Neural progenitor cell (in vitro differentiated cells): Measurements from ENCODE around the gene ITLN1. TPM values are rescaled to one million over a fixed set of nuclear protein-coding genes. Genes with fewer than 3 reads are reported as not detected.

ENCODE experiments used
- DNase-seq: peaks from one replicate; pipeline ENCODE4 v3.0.0-alpha.2; 2016; ENCODE audit warnings: low spot score
- H2AFZ ChIP-seq: fragments of 200-600 bp; sonication (generic); replicated peaks from 2 replicates; pipeline ENCODE4 v1.6.1; 2016; ENCODE audit warnings: antibody characterized with exemption
- H3F3A ChIP-seq: fragments of 200-600 bp; sonication (generic); 2 replicates; pipeline ENCODE4 v1.6.1; 2016; ENCODE audit warnings: antibody characterized with exemption, low read depth
- H3K27ac ChIP-seq: fragments of 200-600 bp; sonication (generic); 2 replicates; pipeline ENCODE4 v1.5.1; 2016; ENCODE audit warnings: mild to moderate bottlenecking
- H3K27me3 ChIP-seq: fragments of 200-600 bp; sonication (generic); 2 replicates; pipeline ENCODE4 v1.6.1; 2016; ENCODE audit warnings: mild to moderate bottlenecking, moderate library complexity
- H3K36me3 ChIP-seq: fragments of 200-600 bp; sonication (generic); 2 replicates; pipeline ENCODE4 v1.5.1; 2016
- H3K4me1 ChIP-seq: fragments of 200-600 bp; sonication (generic); 2 replicates; pipeline ENCODE4 v1.6.1; 2016; ENCODE audit warnings: mixed run types
- H3K4me2 ChIP-seq: fragments of 200-600 bp; sonication (generic); 2 replicates; pipeline ENCODE4 v1.6.1; 2016
- H3K4me3 ChIP-seq: fragments of 200-600 bp; sonication (generic); 2 replicates; pipeline ENCODE4 v1.5.1; 2016
- H3K79me2 ChIP-seq: fragments of 200-600 bp; sonication (generic); 2 replicates; pipeline ENCODE4 v1.6.1; 2016; ENCODE audit warnings: low read depth
- H3K9ac ChIP-seq: fragments of 200-600 bp; sonication (generic); 2 replicates; pipeline ENCODE4 v1.6.1; 2016
- H3K9me3 ChIP-seq: fragments of 200-600 bp; sonication (generic); 2 replicates; pipeline ENCODE4 v1.5.1; 2016; ENCODE audit warnings: low read depth
- H4K20me1 ChIP-seq: fragments of 200-600 bp; sonication (generic); 2 replicates; pipeline ENCODE4 v1.6.1; 2016; ENCODE audit warnings: low read depth
- H3K27ac Mint-ChIP-seq: 3 replicates; pipeline ENCODE4 v1.8.0; 2021; ENCODE audit warnings: mixed read lengths
- H3K27me3 Mint-ChIP-seq: 2 replicates; pipeline ENCODE4 v1.8.0; 2022; ENCODE audit warnings: low read depth, mild to moderate bottlenecking, inconsistent platforms, moderate library complexity, mixed read lengths; ENCODE audit not compliant: insufficient read depth
- H3K36me3 Mint-ChIP-seq: 3 replicates; pipeline ENCODE4 v1.8.0; 2021; ENCODE audit warnings: mixed read lengths
- H3K4me1 Mint-ChIP-seq: 3 replicates; pipeline ENCODE4 v1.8.0; 2021; ENCODE audit warnings: mixed read lengths
- H3K4me3 Mint-ChIP-seq: 3 replicates; pipeline ENCODE4 v1.8.0; 2021; ENCODE audit warnings: mild to moderate bottlenecking, moderate library complexity, mixed read lengths
- H3K9me3 Mint-ChIP-seq: 3 replicates; pipeline ENCODE4 v1.8.0; 2020; ENCODE audit warnings: mixed read lengths
- EZH2 ChIP-seq: fragments of 200-600 bp; sonication (generic); IDR thresholded peaks from 2 replicates; pipeline ENCODE4 v1.6.1; 2017; ENCODE audit warnings: antibody characterized with exemption, mild to moderate bottlenecking, moderate library complexity
- EZH2phosphoT487 ChIP-seq: fragments of 200-600 bp; sonication (generic); IDR thresholded peaks from 2 replicates; pipeline ENCODE4 v1.6.1; 2017; ENCODE audit warnings: antibody characterized with exemption
- total RNA-seq: library from RNA; depleted of rRNA; stranded (reverse); fragments of >200 nt; gene quantifications from 2 replicates; pipeline ENCODE4 v1.2.3, GENCODE V29; 2015; ENCODE audit warnings: low replicate concordance
- TF ChIP-seq, protein P1 (sequence below): fragments of 200-600 bp; sonication (generic); IDR thresholded peaks from 2 replicates; pipeline ENCODE4 v1.5.1; 2017; ENCODE audit warnings: antibody characterized with exemption, mild to moderate bottlenecking

The ITLN1 gene
- total RNA-seq, 1 donor from 2014 or later, result not detected

DNA sequence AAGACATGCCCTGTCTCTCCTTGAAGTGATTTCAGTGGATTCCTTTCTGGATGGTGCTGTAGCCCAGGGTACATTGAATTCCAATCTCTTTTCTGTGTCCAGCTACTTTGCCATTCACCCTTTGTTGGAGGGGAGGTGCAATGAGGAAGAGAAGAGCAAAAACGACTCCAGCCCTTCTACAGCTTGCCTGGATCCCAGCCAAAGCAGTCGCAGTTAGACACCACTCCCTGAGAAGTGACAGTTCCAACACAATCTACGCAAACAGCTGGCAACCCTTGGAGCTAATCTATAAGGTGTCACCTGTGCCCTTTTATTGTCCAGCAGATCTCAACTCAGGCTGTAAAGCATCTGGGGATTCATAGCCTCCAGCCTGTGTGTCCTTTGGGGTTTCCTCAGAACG lies 26.9 kb downstream of the ITLN1 start:
- H3K4me1 Mint-ChIP-seq, result no peaks in the 10 kb centered on the region
- no peaks in the 10 kb centered on the region for H3K36me3 ChIP-seq

GRCh38 chr1:160855181-160855981 lies 29.6 kb downstream of the ITLN1 start:
- no peak for DNase-seq
- H4K20me1 ChIP-seq, result no peaks in the 10 kb centered on the region
- no peak overlapping the region for H3K4me2 ChIP-seq
- H2AFZ ChIP-seq, result no peak overlapping the region
- Mint-ChIP-seq H3K27me3 (peaks cover 5% of the 10 kb centered on the region), H3K9me3 (no peaks in the 10 kb centered on the region), H3K36me3 (no peaks in the 10 kb centered on the region), H3K4me3 (no peak overlapping the region), H3K4me1 (no peaks in the 10 kb centered on the region), H3K27ac (no peak overlapping the region)
- H3K79me2 ChIP-seq, result no peaks in the 10 kb centered on the region
- H3K9me3 ChIP-seq, result no peaks in the 10 kb centered on the region
- H3K27me3 ChIP-seq, result no peaks in the 10 kb centered on the region
- H3K4me3 ChIP-seq, result no peak overlapping the region
- no peaks in the 10 kb centered on the region for H3F3A ChIP-seq
- no peaks in the 10 kb centered on the region for H3K4me1 ChIP-seq
- H3K27ac ChIP-seq, result no peak overlapping the region
- TF ChIP-seq EZH2 (no peak), EZH2phosphoT487 (no peak)
- TF ChIP-seq, protein P1, sequence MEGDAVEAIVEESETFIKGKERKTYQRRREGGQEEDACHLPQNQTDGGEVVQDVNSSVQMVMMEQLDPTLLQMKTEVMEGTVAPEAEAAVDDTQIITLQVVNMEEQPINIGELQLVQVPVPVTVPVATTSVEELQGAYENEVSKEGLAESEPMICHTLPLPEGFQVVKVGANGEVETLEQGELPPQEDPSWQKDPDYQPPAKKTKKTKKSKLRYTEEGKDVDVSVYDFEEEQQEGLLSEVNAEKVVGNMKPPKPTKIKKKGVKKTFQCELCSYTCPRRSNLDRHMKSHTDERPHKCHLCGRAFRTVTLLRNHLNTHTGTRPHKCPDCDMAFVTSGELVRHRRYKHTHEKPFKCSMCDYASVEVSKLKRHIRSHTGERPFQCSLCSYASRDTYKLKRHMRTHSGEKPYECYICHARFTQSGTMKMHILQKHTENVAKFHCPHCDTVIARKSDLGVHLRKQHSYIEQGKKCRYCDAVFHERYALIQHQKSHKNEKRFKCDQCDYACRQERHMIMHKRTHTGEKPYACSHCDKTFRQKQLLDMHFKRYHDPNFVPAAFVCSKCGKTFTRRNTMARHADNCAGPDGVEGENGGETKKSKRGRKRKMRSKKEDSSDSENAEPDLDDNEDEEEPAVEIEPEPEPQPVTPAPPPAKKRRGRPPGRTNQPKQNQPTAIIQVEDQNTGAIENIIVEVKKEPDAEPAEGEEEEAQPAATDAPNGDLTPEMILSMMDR, result no peak
- no peak overlapping the region for H3K9ac ChIP-seq
- H3K36me3 ChIP-seq, result no peaks in the 10 kb centered on the region

More for the DNA sequence above, 26.9 kb downstream of the ITLN1 start:
- Mint-ChIP-seq H3K4me3 (no peak overlapping the region), H3K27me3 (peaks cover 8% of the 10 kb centered on the region), H3K27ac (no peak overlapping the region), H3K36me3 (no peaks in the 10 kb centered on the region), H3K9me3 (no peaks in the 10 kb centered on the region)
- H3K9me3 ChIP-seq, result no peaks in the 10 kb centered on the region
- no peak overlapping the region for H3K9ac ChIP-seq
- no peaks in the 10 kb centered on the region for H3K27me3 ChIP-seq
- no peak overlapping the region for H3K27ac ChIP-seq
- no peaks in the 10 kb centered on the region for H4K20me1 ChIP-seq
- no peak overlapping the region for H2AFZ ChIP-seq
- no peak for DNase-seq
- H3K4me1 ChIP-seq, result no peaks in the 10 kb centered on the region
- no peaks in the 10 kb centered on the region for H3F3A ChIP-seq
- TF ChIP-seq, protein P1, result no peak
- TF ChIP-seq EZH2phosphoT487 (no peak), EZH2 (no peak)
- no peaks in the 10 kb centered on the region for H3K79me2 ChIP-seq
- H3K4me2 ChIP-seq, result no peak overlapping the region
- no peak overlapping the region for H3K4me3 ChIP-seq

DNA sequence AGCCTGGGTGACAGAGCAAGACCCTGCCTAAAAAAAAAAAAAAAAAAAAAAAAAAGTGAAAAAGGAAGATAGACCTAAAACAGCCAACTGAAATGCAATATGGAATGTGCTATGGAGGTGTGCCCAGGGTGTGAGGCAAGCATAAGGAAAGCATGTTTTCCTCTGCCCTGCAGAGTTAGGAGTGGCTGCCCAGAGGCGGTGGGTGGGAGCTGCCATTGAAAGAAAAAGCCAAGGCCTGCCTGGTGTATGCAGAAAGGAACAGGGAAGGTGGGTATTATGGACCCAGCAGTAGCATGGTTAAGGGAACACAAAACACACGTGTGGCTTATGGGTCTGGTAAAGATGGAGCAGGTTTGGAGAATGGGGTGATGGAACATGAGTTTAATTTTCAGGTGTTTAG lies 31.2 kb downstream of the ITLN1 start:
- Mint-ChIP-seq H3K36me3 (no peaks in the 10 kb centered on the region), H3K27ac (no peak overlapping the region), H3K4me3 (no peak overlapping the region), H3K27me3 (peaks cover 5% of the 10 kb centered on the region), H3K9me3 (no peaks in the 10 kb centered on the region), H3K4me1 (no peaks in the 10 kb centered on the region)
- H3K4me3 ChIP-seq, result no peak overlapping the region
- H4K20me1 ChIP-seq, result no peaks in the 10 kb centered on the region
- no peak for DNase-seq
- H3K27me3 ChIP-seq, result no peaks in the 10 kb centered on the region
- no peak overlapping the region for H3K9ac ChIP-seq
- no peaks in the 10 kb centered on the region for H3K9me3 ChIP-seq
- H3K36me3 ChIP-seq, result no peaks in the 10 kb centered on the region
- no peaks in the 10 kb centered on the region for H3K4me1 ChIP-seq
- TF ChIP-seq EZH2, result no peak
- no peaks in the 10 kb centered on the region for H3K79me2 ChIP-seq
- no peaks in the 10 kb centered on the region for H3F3A ChIP-seq
- H3K27ac ChIP-seq, result no peak overlapping the region
- no peak overlapping the region for H3K4me2 ChIP-seq
- no peak overlapping the region for H2AFZ ChIP-seq

DNA sequence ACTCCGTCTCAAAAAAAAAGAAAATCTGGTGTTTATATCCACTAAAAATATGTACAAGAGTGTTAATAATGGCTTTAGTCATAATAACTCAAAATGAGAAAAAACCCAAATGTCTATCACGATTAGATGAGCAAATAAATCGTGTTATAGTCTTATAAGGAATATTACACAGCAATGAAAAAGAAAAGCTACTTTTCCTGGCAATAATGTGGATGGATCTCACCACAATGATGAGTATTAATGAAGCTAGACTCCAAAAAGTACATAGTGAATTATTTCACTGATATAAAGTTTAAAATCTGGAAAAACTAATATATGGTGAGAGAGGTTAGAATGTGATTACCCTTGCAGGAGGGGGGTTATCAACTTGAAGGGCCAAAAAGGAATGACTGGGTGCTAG lies 32.0 kb downstream of the ITLN1 start:
- no peak for DNase-seq
- Histone ChIP-seq H3K9me3 (no peaks in the 10 kb centered on the region), H4K20me1 (no peaks in the 10 kb centered on the region), H3K27ac (no peak overlapping the region), H3K36me3 (no peaks in the 10 kb centered on the region), H3K27me3 (no peaks in the 10 kb centered on the region), H3K4me1 (no peaks in the 10 kb centered on the region), H2AFZ (no peak overlapping the region), H3K9ac (no peak overlapping the region), H3F3A (no peaks in the 10 kb centered on the region), H3K79me2 (no peaks in the 10 kb centered on the region), H3K4me2 (no peak overlapping the region), H3K4me3 (no peak overlapping the region)
- Mint-ChIP-seq H3K9me3 (no peaks in the 10 kb centered on the region), H3K36me3 (no peaks in the 10 kb centered on the region), H3K4me1 (no peaks in the 10 kb centered on the region), H3K4me3 (no peak overlapping the region), H3K27ac (no peak overlapping the region), H3K27me3 (peaks cover 5% of the 10 kb centered on the region)
- TF ChIP-seq, protein P1, result no peak
- TF ChIP-seq EZH2 (no peak), EZH2phosphoT487 (no peak)
